Activated T-cell treated with anti-CD3 and anti-CD28 coated beads, Interleukin-2, amount 50 U/mL, for 1 hour (primary cell): ENCODE measurements around the gene SLC25A21.
"Not testable (repeated sequence)": the region's sequence is repeated elsewhere in the genome, so short reads cannot be mapped to it uniquely, and the experiment has no call there.

Experiments used
- DNase-seq: peaks from one replicate; pipeline ENCODE4 v3.0.0-alpha.2; 2020

Gene SLC25A21

DNA sequence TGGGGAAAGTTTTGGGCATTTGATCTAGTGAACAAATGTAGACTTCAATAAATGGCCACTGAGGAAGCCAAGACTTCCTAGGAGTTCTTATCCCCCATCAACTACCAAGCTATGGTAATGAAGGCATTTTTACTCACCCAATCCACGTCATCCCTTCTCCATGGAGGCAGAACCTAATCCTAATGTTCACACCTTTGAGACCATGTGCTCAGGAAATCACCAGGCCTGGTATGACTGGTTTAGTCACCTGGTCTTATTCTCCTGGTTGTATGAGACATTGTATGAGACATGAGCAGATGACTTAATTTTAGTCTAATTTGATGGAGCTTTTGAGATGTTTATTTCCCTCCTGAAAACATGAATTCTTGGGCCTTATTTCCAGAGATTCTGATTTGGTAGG is 422.2 kb downstream of the SLC25A21 start:
- DNase-seq, result no peak

DNA sequence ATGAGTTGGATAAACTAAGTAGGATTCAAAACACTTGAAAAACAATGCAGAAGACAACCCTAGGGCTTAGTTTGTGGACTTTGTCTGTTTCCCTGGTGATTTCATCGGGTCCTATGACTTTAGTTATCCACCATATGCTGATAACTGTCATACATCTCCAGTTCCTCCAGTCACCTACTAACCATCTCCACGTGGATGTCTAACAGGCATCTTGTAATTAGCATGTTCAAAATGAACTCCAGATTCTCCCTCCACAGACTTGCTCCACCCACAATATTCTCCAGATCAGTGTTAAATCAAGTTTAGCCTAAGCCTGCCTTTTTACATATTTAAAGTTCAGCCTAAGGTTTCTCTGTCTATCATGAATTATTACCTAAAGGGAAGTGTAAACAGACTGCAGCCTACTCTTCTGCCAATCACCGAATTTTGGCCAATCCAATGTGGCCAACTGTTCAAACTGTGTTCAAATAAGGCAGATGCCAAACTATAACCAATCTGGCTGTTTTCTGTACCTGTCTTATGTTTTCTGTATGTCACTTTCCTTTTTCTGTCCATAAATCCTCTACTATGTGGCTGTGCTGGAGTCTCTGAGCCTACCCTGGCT is 423.7 kb downstream of the SLC25A21 start:
- no peak for DNase-seq

DNA sequence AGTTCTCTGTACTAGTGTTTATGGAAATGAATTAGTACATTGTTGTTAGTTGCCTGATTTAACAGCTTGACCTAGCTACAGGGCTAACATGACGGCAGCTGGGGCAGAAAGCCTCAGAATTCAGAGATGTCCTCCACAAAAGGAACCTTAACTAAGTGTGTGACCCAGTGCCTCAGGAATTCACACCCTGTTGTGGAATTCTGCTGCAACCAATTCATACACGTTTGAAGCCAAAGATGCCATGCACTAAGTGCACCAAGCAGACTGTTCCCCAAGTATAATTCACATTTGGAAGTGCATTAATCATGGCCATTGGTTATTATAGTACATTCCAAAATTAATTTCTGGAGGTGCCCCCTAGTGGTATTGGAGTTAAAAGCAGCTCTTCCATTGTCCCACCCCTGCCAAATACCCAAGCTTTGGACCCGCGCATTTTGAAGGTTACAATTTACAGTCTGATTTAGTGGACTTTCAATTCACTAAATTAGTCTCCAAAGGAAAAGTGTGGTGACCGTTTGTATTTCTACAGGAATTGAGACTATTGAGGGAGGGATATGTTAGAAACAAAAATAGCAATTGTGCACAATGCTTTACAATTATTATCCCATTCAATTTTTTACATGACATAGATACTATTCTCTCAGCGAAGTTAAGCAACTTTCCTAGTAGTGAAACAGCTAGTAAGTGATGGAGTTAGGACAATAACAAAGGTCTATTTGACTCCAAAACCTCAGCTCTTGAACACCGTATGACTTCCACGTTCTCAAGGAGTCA is 424.8 kb downstream of the SLC25A21 start:
- no peak for DNase-seq

DNA sequence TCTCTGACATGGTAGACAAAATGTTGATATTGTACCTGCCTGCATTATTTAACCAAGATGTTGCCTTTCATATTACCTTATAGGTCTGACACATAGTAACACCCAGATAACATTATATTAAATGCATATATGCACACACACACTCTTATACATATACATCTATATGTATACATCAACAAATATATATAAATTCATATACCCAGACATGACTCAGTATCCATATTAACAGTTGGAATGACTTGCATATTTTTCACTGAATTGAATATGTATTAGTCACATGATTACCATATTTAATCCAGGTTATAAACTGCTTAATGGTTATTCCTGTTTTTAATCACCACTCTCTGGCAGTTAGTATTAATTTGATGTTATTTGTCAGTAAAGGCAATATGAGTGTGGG is 425.5 kb downstream of the SLC25A21 start:
- no peak for DNase-seq

DNA sequence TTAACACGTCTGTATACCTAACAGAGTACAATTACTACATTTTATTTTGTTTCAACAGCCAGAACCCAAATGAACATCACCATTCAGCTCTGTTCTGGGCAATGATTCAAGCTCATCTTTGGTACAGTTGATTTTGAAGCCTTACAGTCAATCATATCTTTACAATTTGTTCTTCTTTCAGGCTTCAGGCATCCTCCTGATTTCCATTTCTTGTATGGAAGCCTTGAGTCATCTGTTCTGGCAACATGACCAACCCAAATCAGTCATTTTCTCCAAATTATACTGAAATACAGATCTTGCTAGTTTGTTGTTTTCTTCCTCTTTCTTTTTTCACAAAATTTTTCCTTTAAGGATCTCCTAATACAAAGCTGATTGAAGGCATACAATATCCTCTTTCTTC is 430.5 kb downstream of the SLC25A21 start:
- DNase-seq, result no peak

DNA sequence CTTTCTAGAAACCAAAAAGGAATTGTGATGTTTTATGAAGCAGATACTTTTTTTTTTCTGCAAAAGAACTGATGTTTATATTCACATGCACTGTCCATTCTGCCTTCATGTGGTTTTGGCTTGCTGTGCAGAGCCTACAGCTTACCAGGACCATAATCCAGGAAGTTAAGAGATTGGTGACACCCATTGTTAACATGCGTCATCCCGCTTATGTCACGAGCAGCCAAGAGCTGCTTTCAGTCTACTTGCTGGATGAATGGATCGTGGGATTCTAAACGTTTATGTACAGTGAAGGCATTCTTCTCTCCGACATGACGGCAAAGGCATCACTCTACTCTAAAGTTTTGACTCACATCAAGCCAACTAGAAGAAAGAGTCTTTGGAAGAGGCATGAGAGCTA is 434.1 kb downstream of the SLC25A21 start:
- DNase-seq, result no peak

DNA sequence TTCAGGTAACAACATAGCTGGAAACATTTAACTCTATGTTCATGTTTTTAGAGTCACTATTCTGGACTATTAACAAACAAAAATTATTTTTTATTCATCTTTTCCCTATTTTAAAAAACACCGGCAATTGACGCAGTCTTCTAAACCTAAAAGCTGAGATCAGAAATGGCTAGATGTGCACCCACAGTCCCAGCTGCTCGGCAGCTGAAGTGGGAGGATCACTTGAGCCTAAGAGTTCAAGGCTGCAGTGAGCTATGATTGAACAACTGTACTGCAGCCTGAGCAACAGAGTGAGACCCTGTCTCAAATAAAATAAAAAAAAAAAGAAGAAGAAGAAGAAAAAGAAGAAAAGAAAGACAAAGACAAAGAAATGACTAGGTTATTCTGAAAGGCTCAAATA is 446.3 kb downstream of the SLC25A21 start:
- no peak for DNase-seq

DNA sequence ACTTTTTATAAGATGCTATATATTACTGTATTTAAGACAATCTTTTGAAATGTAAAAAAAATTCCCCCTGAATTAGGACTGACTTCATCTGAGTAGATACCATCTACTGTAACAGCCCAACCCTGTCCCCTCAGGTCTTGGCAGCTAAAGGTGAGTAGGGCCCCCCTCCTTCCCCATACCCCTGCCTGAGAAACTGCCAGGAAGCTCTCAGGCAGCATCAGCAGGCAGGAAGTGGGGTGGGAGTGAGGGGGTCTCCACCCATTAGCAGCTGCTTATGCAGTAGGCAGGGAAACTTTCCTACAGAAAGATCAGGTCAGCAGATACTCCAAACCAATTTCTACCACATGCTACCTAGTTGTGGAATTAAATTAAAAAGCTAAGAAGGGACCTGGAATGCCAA is 448.2 kb downstream of the SLC25A21 start:
- no peak for DNase-seq

DNA sequence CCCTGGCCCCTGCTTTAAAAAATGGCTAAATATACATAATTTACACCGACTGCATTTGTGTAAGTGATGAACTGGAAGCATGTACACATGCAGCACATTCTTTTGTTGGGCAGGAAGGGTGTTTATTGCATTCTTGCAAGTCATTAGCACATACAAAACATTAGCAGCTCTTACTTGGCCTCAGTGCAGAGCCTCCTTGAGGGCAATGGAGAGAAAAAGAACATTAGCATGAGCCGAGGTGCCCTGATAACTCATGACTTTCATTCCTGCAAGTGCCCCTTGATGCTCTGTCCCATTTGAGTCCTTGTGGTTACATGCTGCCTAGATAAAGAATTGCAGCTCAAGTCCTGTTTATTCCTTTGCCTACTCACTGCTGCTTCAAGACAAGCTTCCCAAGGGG is 448.9 kb downstream of the SLC25A21 start:
- DNase-seq, result no peak

DNA sequence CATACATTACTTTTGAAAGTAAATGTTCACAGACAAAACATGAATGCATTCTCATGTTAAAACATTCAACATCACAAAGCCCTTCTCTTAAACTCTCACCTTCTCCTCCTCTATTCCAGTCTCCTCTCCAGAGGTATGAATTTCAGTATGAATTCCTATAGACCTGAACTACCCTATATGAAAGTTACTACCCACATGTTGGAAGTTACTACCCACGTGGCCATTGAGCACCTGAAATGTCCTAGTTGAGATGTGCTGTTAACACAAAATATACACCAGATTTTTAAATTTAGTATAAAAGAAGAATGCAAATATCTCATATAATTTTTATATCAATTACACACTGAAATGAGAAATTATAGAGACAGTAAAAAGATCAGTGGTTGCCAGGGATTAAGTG is 450.5 kb downstream of the SLC25A21 start:
- DNase-seq, result no peak

DNA sequence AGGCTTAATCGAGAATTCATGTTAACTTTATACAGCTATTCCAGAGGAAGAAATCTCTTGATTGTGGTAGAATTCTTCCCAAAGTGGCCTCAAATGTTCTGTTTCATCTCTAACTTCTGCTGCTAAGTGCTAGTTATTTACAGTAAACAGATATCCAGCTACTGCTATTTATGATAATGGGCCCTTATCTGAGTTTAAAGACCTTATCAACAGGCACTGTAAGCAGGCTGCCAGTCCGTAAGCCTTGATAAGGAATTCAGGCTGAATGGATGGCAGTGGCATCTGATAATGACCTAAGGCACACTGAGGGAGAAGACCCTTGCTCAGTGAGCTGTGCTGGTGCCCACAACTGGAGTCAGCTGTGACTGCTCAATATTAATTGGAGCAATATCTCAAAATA is 451.7 kb downstream of the SLC25A21 start:
- DNase-seq, result no peak

DNA sequence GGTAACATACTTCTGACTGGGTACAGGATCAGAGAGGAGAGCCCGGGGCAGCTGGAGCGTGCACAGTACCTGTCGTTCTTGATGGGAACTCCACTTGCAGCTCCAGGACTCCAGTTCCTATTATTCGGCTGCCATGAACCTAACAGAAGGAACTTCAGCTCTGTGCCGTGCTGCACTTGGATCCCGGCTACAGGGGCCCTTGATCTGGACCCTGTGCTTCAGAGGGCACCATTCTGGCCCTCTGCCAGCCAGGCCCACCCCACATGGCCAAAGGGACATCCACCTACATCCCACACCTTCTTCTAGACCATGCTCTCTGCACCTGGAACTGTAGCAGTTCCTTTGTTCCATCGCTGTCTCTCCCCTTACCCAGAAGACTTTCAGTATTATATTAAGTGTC is 452.6 kb downstream of the SLC25A21 start:
- DNase-seq, result no peak

DNA sequence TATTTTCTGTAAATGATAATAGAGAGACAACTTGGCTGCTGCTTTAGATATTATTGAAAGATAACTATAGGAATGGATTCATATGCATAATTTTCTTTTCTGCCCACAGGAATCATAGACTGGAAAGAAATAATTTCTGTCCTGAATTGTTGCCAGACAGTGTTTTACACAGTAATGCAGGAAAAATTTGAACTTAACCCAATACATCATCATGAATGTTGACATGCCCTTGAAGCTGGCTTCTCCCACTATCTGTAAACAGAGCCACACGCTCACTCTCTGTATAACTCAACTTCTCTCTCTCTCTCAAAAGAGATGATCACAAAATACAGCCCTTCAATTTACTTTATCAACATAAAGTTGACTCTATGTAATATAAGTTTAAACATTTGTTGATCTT is 454.2 kb downstream of the SLC25A21 start:
- DNase-seq, result no peak

DNA sequence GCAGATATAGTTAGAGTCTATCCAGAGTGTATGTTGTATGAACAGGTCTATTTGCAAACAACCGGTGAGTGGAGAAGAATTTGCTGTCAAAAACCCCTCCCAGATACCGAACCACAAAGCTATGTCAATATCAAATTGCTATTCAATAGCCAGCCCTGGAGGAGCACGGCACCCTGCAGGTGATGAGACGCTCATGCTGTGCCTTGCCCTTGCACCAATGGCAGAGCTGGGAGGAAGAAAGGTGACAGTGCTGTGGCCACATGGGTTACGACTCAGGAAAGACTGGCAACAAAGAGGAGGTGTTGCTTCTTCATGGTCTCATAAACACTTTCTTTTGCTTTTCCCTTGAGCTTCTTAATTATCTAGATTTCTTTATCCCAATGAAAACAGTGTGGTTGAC is 455.0 kb downstream of the SLC25A21 start:
- DNase-seq, result no peak

DNA sequence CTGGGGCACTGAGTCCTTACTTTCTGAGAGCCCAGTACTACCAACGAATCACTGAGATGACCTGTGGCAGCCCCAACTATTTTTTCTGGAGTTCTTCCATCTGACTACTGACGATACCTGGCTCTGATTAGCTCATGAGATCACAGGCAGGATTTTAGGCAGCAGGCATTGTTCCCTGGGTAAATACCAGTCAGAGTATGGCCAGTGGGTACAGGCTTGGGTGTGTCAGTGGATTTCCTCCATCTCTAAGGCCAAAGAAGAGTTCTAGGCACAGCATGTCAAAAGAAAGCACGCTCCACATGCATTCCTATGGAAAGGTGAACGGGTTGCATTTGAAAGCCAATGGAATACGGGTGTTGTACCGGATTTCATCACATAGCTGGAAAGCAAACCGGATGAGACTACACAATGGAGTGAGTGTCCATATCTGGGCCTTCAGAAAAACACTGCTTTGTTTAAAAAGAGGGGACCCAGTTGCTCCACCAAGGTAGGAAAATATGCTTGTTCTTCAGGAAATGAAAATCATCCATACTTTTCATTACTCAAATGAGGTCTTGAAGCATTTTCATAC is 455.7 kb downstream of the SLC25A21 start:
- no peak for DNase-seq

DNA sequence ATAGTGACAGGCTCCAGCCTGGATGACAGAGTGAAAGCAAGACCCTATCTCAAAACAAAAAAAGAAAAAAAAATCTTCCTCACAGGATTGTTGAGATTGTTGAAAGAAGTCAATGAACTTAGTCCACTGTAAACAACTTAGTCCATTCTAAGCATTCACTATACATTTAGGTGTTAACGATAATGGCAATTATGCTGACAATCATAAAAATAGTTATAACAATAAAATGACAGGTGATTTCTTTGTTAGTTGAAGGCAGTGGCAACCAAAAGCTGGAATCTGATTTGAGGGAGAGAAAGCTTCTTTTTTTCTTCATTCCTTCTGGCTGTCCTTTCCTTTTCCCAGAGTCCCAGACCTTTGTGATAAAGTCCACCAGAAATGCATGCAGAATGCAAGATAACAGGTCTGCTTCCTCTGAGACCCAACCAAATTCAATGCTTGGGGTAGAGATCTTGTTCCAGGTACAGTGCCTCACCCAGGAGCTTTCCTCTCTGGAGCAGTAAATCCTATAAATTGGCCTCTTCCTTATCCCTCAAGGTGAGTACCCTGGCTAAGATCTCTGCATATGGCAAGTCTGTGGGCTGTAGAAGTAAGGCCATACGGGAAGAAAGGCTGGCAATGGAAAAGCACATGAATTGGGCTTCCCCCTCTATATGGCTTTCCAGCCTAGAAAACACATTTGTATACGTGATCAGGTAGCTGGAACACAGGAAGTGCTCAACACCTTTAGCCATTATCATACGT is 458.3 kb downstream of the SLC25A21 start:
- no peak for DNase-seq

DNA sequence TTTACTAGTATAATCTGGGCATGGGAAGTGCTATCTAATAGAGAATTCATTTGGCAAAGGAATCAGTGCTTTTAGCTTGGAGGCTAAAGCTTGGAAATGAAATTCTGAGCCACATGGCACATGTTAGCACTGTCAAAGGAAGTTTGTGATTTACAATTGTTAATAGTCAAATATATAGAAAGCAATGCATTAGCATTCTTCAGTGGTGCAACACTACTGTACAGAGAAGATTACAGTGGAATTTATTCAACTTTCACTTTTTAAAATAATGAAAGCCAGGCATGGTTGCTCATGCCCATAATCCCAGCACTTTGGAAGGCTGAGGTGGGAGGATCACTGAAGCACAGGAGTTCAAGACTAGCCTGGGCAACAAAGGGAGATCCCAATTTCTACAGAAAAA is 464.8 kb downstream of the SLC25A21 start:
- no peak for DNase-seq

DNA sequence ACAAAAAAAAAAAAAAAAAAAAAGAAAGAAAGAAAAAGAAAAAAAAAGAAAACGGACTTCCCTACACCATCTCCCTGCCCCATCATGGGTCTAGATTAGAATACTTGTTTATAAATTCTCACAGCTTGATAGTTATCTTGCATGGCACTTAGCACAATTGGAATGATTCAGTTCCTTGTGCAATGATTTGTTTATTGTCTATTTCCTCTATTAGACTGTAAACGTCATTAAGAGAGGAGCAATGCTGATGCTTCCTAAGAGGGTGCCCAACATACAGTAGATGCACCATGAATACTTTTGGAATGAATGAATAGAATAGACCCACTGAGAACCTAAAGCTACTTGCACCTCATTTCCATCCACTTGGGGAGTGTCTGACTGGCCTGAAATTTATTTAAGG is 469.9 kb downstream of the SLC25A21 start:
- DNase-seq, result no peak

DNA sequence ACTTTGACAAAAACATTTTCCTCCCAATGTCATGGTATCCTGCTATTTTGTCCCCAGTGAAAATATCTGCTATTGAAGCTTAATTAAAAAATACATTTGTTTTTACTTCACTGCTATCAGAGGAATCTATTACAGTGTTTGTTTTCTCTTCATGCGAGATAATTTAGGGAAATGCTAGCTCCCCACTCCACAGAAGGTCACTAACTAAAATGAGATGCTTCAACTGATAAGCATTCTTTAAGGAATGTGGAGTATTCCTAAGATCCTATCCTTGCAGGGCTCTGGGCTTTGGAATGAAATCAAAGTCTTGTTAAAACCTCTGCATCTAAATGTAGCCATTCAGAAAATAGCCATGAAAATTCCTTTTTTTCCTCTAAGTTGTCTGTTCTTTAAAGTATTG is 471.3 kb downstream of the SLC25A21 start:
- DNase-seq, result no peak

DNA sequence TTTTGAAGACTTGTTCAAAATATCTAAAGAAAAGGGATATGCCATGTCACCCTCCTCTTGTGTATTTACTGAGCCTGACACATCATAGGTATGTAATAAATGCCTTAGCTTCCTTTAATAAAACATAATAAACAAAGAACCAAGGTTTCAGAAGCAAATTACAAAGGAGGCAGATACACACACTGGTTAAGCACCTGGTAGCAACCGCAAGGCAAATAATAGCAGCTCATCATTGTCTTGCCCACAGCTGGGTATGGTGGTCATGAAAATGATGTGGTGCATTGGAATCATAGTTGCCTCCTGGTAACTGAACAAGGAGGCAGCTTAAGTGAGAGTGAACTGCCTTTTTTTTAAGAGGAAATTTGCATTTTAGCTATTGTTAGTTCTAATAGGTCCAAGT is 471.8 kb downstream of the SLC25A21 start:
- no peak for DNase-seq

DNA sequence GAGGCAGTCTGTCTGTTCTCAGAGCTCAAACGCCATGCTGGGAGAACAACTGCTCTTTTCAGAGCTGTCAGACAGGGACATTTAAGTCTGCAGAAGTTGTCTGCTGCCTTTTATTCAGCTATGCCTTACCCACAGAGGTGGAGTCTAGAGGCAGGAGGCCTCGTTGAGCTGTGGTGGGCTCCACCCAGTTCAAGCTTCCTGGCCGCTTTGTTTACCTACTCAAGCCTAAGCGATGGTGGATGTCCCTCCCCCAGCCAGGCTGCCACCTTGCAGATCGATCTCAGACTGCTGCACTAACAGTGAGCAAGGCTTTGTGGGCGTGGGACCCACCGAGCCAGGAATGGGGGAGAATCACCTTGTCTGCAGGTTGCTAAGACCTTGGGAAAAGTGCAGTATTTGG is 473.0 kb downstream of the SLC25A21 start:
- not testable (repeated sequence) for DNase-seq

DNA sequence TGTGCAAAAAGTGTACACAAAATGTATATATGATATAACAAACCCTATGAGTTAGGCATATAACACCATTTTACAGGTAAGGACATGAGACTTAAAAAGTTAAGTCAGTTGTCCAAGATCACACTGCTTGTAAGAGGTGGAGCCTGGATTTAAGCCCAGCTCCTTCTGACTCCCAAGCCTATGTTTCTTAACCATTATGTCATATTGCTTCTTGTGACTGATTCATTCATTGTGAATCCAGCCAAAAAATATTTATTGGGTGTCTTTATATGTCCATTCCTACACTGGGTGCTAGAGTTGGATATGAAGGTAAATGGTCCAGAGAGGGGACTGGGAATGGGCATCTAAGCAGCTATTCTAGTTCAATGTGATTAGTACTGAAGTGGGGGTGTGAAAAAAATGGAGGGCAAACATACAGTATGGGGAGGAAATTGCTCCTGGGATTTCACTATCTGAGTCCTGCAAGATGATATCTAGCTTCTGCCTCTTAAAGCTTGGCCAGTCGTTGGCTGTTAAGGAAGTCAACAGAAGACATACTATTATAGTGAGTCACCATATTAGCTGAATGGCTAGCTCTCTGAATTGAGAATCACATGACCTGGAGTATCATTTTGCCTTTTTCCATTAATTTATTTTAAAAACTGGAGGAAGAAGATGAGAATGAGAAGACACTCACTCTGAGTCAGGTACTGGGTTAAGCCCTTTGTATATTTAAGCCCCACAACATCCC is 481.9 kb downstream of the SLC25A21 start:
- no peak for DNase-seq

DNA sequence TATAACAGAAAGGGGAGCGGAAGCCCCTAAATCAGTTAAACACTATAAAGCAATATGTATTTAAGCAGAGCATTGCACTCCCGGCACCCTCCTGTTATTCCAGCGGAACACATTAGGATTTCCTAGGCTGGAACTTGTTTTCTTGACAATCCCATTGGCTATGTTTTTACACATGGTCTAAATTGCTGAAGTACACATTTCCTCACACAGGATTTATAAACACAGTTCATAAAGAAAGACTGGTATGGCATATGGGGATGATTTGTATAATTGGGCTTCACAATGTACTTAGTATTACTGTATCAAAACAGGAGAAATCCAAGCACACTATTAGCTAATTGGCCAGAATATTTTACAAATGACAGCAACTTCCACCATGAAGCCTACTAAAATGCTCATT is 487.5 kb downstream of the SLC25A21 start:
- DNase-seq, result no peak
